ENCODE results near the gene AOX1.

The AOX1 gene

GRCh38 chr2:200700856-200701255 is 115.0 kb downstream of the AOX1 start:
- no peak for TF ChIP-seq CTCF (conservative IDR thresholded peaks at IDR 0.05; ENCODE audit: low read depth)
- no peak overlapping the region for H3K27ac ChIP-seq
- CTCF ChIA-PET, result no interaction called here
- POLR2A ChIA-PET (ENCODE audit: low non-redundant PET), result no interaction called here
- no peak for DNase-seq (ENCODE audit: low spot score)

GRCh38 chr2:200702044-200702443 is 116.2 kb downstream of the AOX1 start:
- no peak for TF ChIP-seq CTCF (conservative IDR thresholded peaks at IDR 0.05; ENCODE audit: low read depth)
- ChIA-PET POLR2A (ENCODE audit: low non-redundant PET) (no interaction called here), CTCF (no interaction called here)
- no peak overlapping the region for H3K27ac ChIP-seq
- no peak for DNase-seq (ENCODE audit: low spot score)

GRCh38 chr2:200702646-200703118 is 116.9 kb downstream of the AOX1 start:
- POLR2A ChIA-PET (ENCODE audit: low non-redundant PET), result no interaction called here
- peak; percentile 7 for DNase-seq (ENCODE audit: low spot score)
- CTCF ChIA-PET, result interaction anchor here (0.7 to 1.5 kb wide), 13 partner anchors 9 to 284 kb away, joined by 3 to 12 read pairs (median 4); partner anchors contain the start of gene AOX1
- no peak for TF ChIP-seq CTCF (conservative IDR thresholded peaks at IDR 0.05; ENCODE audit: low read depth)
- no peak overlapping the region for H3K27ac ChIP-seq

- ChIA-PET POLR2A (ENCODE audit: low non-redundant PET) (no interaction called here), CTCF (interaction anchor here (0.7 to 1.5 kb wide), 14 partner anchors 9 to 284 kb away, joined by 3 to 12 read pairs (median 4); partner anchors contain the start of gene AOX1)
- DNase-seq (ENCODE audit: low spot score), result peak; percentile 46
- TF ChIP-seq CTCF (conservative IDR thresholded peaks at IDR 0.05; ENCODE audit: low read depth), result peak; percentile 49
- H3K27ac ChIP-seq, result no peak overlapping the region
These were observed 117.5 kb downstream of the AOX1 start for GRCh38 chr2:200703127-200703925.

- POLR2A ChIA-PET (ENCODE audit: low non-redundant PET), result no interaction called here
- no peak overlapping the region for H3K27ac ChIP-seq
- CTCF ChIA-PET, result interaction anchor here (0.8 to 1.5 kb wide), 6 partner anchors 33 to 222 kb away, joined by 3 to 12 read pairs (median 4); no protein-coding TSS in a partner anchor
- no peak for DNase-seq (ENCODE audit: low spot score)
- TF ChIP-seq CTCF (conservative IDR thresholded peaks at IDR 0.05; ENCODE audit: low read depth), result no peak
These were observed 118.3 kb downstream of the AOX1 start for GRCh38 chr2:200703926-200704637.

- POLR2A ChIA-PET (ENCODE audit: low non-redundant PET), result no interaction called here
- no peak overlapping the region for H3K27ac ChIP-seq
These were observed 119.7 kb downstream of the AOX1 start for GRCh38 chr2:200705305-200706041.

More at GRCh38 chr2:200705305-200706041, 119.7 kb downstream of the AOX1 start:
- TF ChIP-seq CTCF (conservative IDR thresholded peaks at IDR 0.05; ENCODE audit: low read depth), result no peak
- CTCF ChIA-PET, result interaction anchor here (0.9 kb wide), 1 partner anchor 732 kb away, joined by 3 read pairs; no protein-coding TSS in a partner anchor
- DNase-seq (ENCODE audit: low spot score), result no peak
